ENCODE results near the gene TMEM253. TPM values are rescaled to one million over a fixed set of nuclear protein-coding genes. Genes with fewer than 3 reads are reported as not detected.
A peak's percentile ranks its signal among the peaks of the same experiment; 100 is the strongest.

Gene TMEM253
- total and polyA plus RNA-seq, 9 of the 15 experiments (the other 6 are each of a cell fraction or from before 2014, with no cell fraction given), result 0.11 to 0.61 (median 0.26) TPM; not detected in 3

DNA sequence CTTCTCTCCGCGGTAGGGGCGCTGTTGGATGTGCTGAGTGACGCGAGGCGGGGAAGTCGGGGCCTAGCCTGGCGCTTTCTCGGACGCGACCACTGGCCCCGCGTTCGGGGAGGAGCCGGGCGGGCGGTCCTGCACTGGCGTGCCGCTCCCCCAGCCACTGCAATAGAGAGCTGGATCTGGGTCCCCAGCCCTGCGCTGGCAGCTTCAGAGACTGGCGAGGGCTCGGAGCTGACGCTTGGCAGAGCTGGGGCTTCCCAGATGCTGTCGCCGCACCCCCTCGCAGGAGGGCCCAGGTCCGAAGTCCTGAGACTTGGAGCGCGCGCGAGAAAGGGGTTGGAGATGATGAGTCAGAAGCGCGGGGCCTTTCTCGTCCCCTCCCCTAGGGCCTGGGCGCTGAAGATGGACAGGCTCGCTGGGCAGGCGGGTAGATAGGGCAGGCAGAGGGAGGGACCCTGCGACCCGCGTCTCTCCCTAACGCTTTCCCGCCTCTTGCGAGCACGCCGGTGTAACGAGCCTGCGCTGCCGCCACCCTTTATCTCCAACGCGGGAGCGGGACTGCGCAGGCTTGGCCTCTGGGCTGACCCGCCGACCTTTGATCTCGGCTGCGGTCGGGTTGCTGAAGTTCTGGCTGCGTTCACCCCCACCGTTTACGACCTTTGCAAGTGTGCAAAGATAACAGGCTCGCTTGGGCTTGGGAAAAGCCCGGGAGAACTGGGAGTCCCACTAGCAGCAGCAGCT is 3.0 kb downstream of the TMEM253 start (continued):
- TF ChIP-seq, protein P1, sequence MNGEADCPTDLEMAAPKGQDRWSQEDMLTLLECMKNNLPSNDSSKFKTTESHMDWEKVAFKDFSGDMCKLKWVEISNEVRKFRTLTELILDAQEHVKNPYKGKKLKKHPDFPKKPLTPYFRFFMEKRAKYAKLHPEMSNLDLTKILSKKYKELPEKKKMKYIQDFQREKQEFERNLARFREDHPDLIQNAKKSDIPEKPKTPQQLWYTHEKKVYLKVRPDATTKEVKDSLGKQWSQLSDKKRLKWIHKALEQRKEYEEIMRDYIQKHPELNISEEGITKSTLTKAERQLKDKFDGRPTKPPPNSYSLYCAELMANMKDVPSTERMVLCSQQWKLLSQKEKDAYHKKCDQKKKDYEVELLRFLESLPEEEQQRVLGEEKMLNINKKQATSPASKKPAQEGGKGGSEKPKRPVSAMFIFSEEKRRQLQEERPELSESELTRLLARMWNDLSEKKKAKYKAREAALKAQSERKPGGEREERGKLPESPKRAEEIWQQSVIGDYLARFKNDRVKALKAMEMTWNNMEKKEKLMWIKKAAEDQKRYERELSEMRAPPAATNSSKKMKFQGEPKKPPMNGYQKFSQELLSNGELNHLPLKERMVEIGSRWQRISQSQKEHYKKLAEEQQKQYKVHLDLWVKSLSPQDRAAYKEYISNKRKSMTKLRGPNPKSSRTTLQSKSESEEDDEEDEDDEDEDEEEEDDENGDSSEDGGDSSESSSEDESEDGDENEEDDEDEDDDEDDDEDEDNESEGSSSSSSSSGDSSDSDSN (IDR thresholded peaks at IDR 0.05; ENCODE audit: borderline replicate concordance in 1 of 2, low read depth in 2 of 2, low read length in 2 of 2), result 0 out of 4 replicates have a peak, but pooled peaks of 1 of the 2 experiments have one; percentile 53
- peak in 1 of 2 experiments; percentile 21; a peak in 1 of 4 replicates for TF ChIP-seq TBL1XR1 (IDR thresholded peaks at IDR 0.05; ENCODE audit: low read length in 2 of 2)
- peak; percentile 35 for TF ChIP-seq PML (IDR thresholded peaks at IDR 0.05; ENCODE audit: low read length)
- peak; percentile 73 for TF ChIP-seq SUPT5H (IDR thresholded peaks at IDR 0.05)
- TF ChIP-seq CBFB (CRISPR knock-in tag; IDR thresholded peaks at IDR 0.05), result peak; percentile 76
- TF ChIP-seq PHB (CRISPR knock-in tag; IDR thresholded peaks at IDR 0.05), result no peak
- TF ChIP-seq NEUROD1 (IDR thresholded peaks at IDR 0.05; ENCODE audit: borderline replicate concordance, low read depth, low read length, partially characterized antibody), result peak; percentile 58
- TF ChIP-seq CCNT2 (IDR thresholded peaks at IDR 0.05; ENCODE audit: borderline replicate concordance, extremely low read depth, insufficient read length, low read depth, low read length), result peak; percentile 17
- peak; percentile 82 for TF ChIP-seq ZBTB7A (IDR thresholded peaks at IDR 0.05; ENCODE audit: borderline replicate concordance, control insufficient read depth, low read depth, low read length)
- TF ChIP-seq ESRRA (IDR thresholded peaks at IDR 0.05; ENCODE audit: borderline replicate concordance, low read depth), result peak; percentile 90
- TF ChIP-seq, protein P2, sequence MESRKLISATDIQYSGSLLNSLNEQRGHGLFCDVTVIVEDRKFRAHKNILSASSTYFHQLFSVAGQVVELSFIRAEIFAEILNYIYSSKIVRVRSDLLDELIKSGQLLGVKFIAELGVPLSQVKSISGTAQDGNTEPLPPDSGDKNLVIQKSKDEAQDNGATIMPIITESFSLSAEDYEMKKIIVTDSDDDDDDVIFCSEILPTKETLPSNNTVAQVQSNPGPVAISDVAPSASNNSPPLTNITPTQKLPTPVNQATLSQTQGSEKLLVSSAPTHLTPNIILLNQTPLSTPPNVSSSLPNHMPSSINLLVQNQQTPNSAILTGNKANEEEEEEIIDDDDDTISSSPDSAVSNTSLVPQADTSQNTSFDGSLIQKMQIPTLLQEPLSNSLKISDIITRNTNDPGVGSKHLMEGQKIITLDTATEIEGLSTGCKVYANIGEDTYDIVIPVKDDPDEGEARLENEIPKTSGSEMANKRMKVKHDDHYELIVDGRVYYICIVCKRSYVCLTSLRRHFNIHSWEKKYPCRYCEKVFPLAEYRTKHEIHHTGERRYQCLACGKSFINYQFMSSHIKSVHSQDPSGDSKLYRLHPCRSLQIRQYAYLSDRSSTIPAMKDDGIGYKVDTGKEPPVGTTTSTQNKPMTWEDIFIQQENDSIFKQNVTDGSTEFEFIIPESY (CRISPR knock-in tag; IDR thresholded peaks at IDR 0.05), result peak; percentile 8; the same call in 1 of the 2 replicates
- TF ChIP-seq, protein P3, sequence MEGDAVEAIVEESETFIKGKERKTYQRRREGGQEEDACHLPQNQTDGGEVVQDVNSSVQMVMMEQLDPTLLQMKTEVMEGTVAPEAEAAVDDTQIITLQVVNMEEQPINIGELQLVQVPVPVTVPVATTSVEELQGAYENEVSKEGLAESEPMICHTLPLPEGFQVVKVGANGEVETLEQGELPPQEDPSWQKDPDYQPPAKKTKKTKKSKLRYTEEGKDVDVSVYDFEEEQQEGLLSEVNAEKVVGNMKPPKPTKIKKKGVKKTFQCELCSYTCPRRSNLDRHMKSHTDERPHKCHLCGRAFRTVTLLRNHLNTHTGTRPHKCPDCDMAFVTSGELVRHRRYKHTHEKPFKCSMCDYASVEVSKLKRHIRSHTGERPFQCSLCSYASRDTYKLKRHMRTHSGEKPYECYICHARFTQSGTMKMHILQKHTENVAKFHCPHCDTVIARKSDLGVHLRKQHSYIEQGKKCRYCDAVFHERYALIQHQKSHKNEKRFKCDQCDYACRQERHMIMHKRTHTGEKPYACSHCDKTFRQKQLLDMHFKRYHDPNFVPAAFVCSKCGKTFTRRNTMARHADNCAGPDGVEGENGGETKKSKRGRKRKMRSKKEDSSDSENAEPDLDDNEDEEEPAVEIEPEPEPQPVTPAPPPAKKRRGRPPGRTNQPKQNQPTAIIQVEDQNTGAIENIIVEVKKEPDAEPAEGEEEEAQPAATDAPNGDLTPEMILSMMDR (IDR thresholded peaks at IDR 0.05 in 2 of 3, conservative IDR thresholded peaks at IDR 0.05 in 1 of 3; ENCODE audit: insufficient read depth in 2 of 3, low read depth in 1 of 3, low read length in 3 of 3), result peak; percentile 60 to 72 (median 70)
- peak; percentile 67; the same call in 1 of the 2 replicates for TF ChIP-seq ZNF143 (CRISPR knock-in tag; IDR thresholded peaks at IDR 0.05)
- peak; percentile 94 for TF ChIP-seq TCF7L2 (IDR thresholded peaks at IDR 0.05; ENCODE audit: low read depth, low read length)
- peak; percentile 31; the same call in 1 of the 2 replicates for TF ChIP-seq POLR2AphosphoS5 (IDR thresholded peaks at IDR 0.05; ENCODE audit: control insufficient read depth, insufficient read depth, low read depth, low read length)
- TF ChIP-seq NRF1 (conservative IDR thresholded peaks at IDR 0.05 in 1 of 2, IDR thresholded peaks at IDR 0.05 in 1 of 2), result peak; percentile 93 to 94
- TF ChIP-seq ASH1L (IDR thresholded peaks at IDR 0.05; ENCODE audit: borderline replicate concordance, low read depth, partially characterized antibody), result peak; percentile 87
- TF ChIP-seq XRCC5 (IDR thresholded peaks at IDR 0.05; ENCODE audit: low read depth, low read length), result peak; percentile 86; the same call in 1 of the 2 replicates
- TF ChIP-seq ERF (CRISPR knock-in tag; IDR thresholded peaks at IDR 0.05), result no peak
- peak; percentile 62; the same call in 1 of the 2 replicates for TF ChIP-seq ZNF431 (CRISPR knock-in tag; IDR thresholded peaks at IDR 0.05)
- TF ChIP-seq SREBF1 (IDR thresholded peaks at IDR 0.05; ENCODE audit: borderline replicate concordance, low read depth, low read length), result peak; percentile 85; the same call in 1 of the 2 replicates

Measured in K562 (cell line).